OCI-LY1 (cell line): Measurements from ENCODE around the gene ERVH48-1.
"Not testable (repeated sequence)": the region's sequence is repeated elsewhere in the genome, so short reads cannot be mapped to it uniquely, and the experiment has no call there.

Experiments
- CTCF ChIP-seq: fragments of 200-600 bp; sonication (generic), shearing (Covaris generic); IDR thresholded peaks from 2 replicates; pipeline ENCODE4 v1.5.1; 2017; ENCODE audit warnings: mild to moderate bottlenecking, antibody characterized with exemption, low read length, moderate library complexity, mixed read lengths
- EZH2 ChIP-seq: fragments of 200-600 bp; sonication (generic), shearing (Covaris generic); IDR thresholded peaks from 2 replicates; pipeline ENCODE4 v1.8.0; 2017; ENCODE audit warnings: borderline replicate concordance, mixed run types, mild to moderate bottlenecking, antibody characterized with exemption, low read length, moderate library complexity, mixed read lengths

- not testable (repeated sequence) for TF ChIP-seq CTCF, EZH2
Observed at GRCh38 chr21:42938606-42938995, 13.2 kb upstream of the ERVH48-1 start.
